Cerebellar nuclear complex (tissue), 1 donor: Measurements from ENCODE around the gene CUL3.
"Not testable (repeated sequence)": the region's sequence is repeated elsewhere in the genome, so short reads cannot be mapped to it uniquely, and the experiment has no call there.

Experiments
- DNase-seq, 2 experiments: peaks; one replicate each; lab custom pipeline; 2025; lab: John Stamatoyannopoulos, UW

The CUL3 gene

GRCh38 chr2:224543939-224544338 is 41.2 kb downstream of the CUL3 start:
- no peak for DNase-seq

- no peak for DNase-seq
Measured at GRCh38 chr2:224538561-224539138, 46.5 kb downstream of the CUL3 start.

- no peak for DNase-seq
Measured at GRCh38 chr2:224532931-224533330, 52.2 kb downstream of the CUL3 start.

- DNase-seq = no peak
Measured at GRCh38 chr2:224532441-224532840, 52.7 kb downstream of the CUL3 start.

GRCh38 chr2:224528171-224528570 is 57.0 kb downstream of the CUL3 start:
- no peak for DNase-seq

- no peak for DNase-seq
Measured at GRCh38 chr2:224525774-224526173, 59.4 kb downstream of the CUL3 start.

GRCh38 chr2:224524657-224525056 is 60.5 kb downstream of the CUL3 start:
- no peak for DNase-seq

GRCh38 chr2:224523626-224524577 is 61.3 kb downstream of the CUL3 start:
- no peak for DNase-seq

GRCh38 chr2:224522483-224522882 is 62.7 kb downstream of the CUL3 start:
- DNase-seq = not testable (repeated sequence)

GRCh38 chr2:224520064-224520463 is 65.1 kb downstream of the CUL3 start:
- DNase-seq = no peak

GRCh38 chr2:224518806-224519580 is 66.2 kb downstream of the CUL3 start:
- no peak for DNase-seq

- DNase-seq = no peak
Measured at GRCh38 chr2:224517963-224518362, 67.2 kb downstream of the CUL3 start.

GRCh38 chr2:224516393-224516792 is 68.8 kb downstream of the CUL3 start:
- DNase-seq = not testable (repeated sequence)

- DNase-seq = no peak
Measured at GRCh38 chr2:224513991-224514390, 71.2 kb downstream of the CUL3 start.

GRCh38 chr2:224507789-224508188 is 77.4 kb downstream of the CUL3 start:
- no peak for DNase-seq

GRCh38 chr2:224506494-224506893 is 78.7 kb downstream of the CUL3 start:
- no peak for DNase-seq

GRCh38 chr2:224498991-224499390 is 86.2 kb downstream of the CUL3 start:
- DNase-seq = no peak

GRCh38 chr2:224492531-224492930 is 92.6 kb downstream of the CUL3 start:
- no peak for DNase-seq

GRCh38 chr2:224487940-224488339 is 97.2 kb downstream of the CUL3 start:
- DNase-seq = not testable (repeated sequence)

GRCh38 chr2:224485081-224486014 is 99.8 kb downstream of the CUL3 start:
- not testable (repeated sequence) for DNase-seq

GRCh38 chr2:224479826-224480225 is 105.3 kb downstream of the CUL3 start:
- DNase-seq = no peak
